Measurements from ENCODE around the gene TBC1D5. TPM values are rescaled to one million over a fixed set of nuclear protein-coding genes. Genes with fewer than 3 reads are reported as not detected.

Gene TBC1D5
- total RNA-seq, 2 experiments from 2014 or later: 48.4 to 55.2 TPM

- peaks cover 5% of the 10 kb centered on the region for H3K9me3 Mint-ChIP-seq
- CTCF ChIA-PET: no interaction called here
- no peaks in the 10 kb centered on the region for H3K4me1 Mint-ChIP-seq
- DNase-seq: no peak
- H3K27ac Mint-ChIP-seq: no peak overlapping the region
- H3K27me3 Mint-ChIP-seq: no peaks in the 10 kb centered on the region
- no peaks in the 10 kb centered on the region for H3K36me3 Mint-ChIP-seq (ENCODE audit: low read depth)
- POLR2A ChIA-PET: no interaction called here
- H3K4me3 Mint-ChIP-seq: no peak overlapping the region
Measured at GRCh38 chr3:17431004-17431403, 311.4 kb downstream of the TBC1D5 start.

GRCh38 chr3:17430582-17430981 lies 311.8 kb downstream of the TBC1D5 start:
- ChIA-PET POLR2A (no interaction called here), CTCF (interaction anchor here (1.9 kb wide), 1 partner anchor 410 kb away, joined by 5 read pairs; no protein-coding TSS in a partner anchor)
- peaks cover 5% of the 10 kb centered on the region for H3K9me3 Mint-ChIP-seq
- H3K27me3 Mint-ChIP-seq: no peaks in the 10 kb centered on the region
- H3K4me1 Mint-ChIP-seq: no peaks in the 10 kb centered on the region
- no peak overlapping the region for H3K27ac Mint-ChIP-seq
- H3K36me3 Mint-ChIP-seq (ENCODE audit: low read depth): no peaks in the 10 kb centered on the region
- H3K4me3 Mint-ChIP-seq: no peak overlapping the region
- no peak for DNase-seq

GRCh38 chr3:17423786-17424536 lies 318.5 kb downstream of the TBC1D5 start:
- Mint-ChIP-seq H3K27me3 (no peaks in the 10 kb centered on the region), H3K4me1 (no peaks in the 10 kb centered on the region), H3K4me3 (no peak overlapping the region), H3K27ac (no peak overlapping the region), H3K36me3 (ENCODE audit: low read depth) (no peaks in the 10 kb centered on the region), H3K9me3 (no peaks in the 10 kb centered on the region)
- ChIA-PET POLR2A (no interaction called here), CTCF (interaction anchor here (1.9 kb wide), 1 partner anchor 417 kb away, joined by 4 read pairs; no protein-coding TSS in a partner anchor)
- DNase-seq: no peak

- Mint-ChIP-seq H3K9me3 (no peaks in the 10 kb centered on the region), H3K4me3 (no peak overlapping the region), H3K27me3 (no peaks in the 10 kb centered on the region), H3K36me3 (ENCODE audit: low read depth) (no peaks in the 10 kb centered on the region), H3K4me1 (no peaks in the 10 kb centered on the region), H3K27ac (no peak overlapping the region)
- ChIA-PET POLR2A (no interaction called here), CTCF (interaction anchor here (0.7 to 1.0 kb wide), 2 partner anchors 11 to 68 kb away, joined by 3 read pairs; no protein-coding TSS in a partner anchor)
- no peak for DNase-seq
Measured at GRCh38 chr3:17422636-17423035, 319.8 kb downstream of the TBC1D5 start.

- Mint-ChIP-seq H3K4me3 (no peak overlapping the region), H3K4me1 (no peaks in the 10 kb centered on the region), H3K9me3 (no peaks in the 10 kb centered on the region), H3K36me3 (ENCODE audit: low read depth) (no peaks in the 10 kb centered on the region), H3K27me3 (no peaks in the 10 kb centered on the region), H3K27ac (no peak overlapping the region)
- DNase-seq: no peak
- CTCF ChIA-PET: interaction anchor here (0.6 kb wide), 1 partner anchor 1119 kb away, joined by 3 read pairs; no protein-coding TSS in a partner anchor
- POLR2A ChIA-PET: no interaction called here
Measured at GRCh38 chr3:17420668-17421067, 321.8 kb downstream of the TBC1D5 start.

GRCh38 chr3:17412950-17413530 lies 329.4 kb downstream of the TBC1D5 start:
- Mint-ChIP-seq H3K27me3 (no peaks in the 10 kb centered on the region), H3K4me3 (no peak overlapping the region), H3K4me1 (no peaks in the 10 kb centered on the region), H3K27ac (no peak overlapping the region), H3K36me3 (ENCODE audit: low read depth) (no peaks in the 10 kb centered on the region), H3K9me3 (no peaks in the 10 kb centered on the region)
- CTCF ChIA-PET: interaction anchor here (0.6 to 1.1 kb wide), 3 partner anchors 11 to 471 kb away, joined by 3 to 4 read pairs (median 3); no protein-coding TSS in a partner anchor
- DNase-seq: peak; percentile 49
- POLR2A ChIA-PET: no interaction called here

- Mint-ChIP-seq H3K9me3 (no peaks in the 10 kb centered on the region), H3K27ac (no peak overlapping the region), H3K36me3 (ENCODE audit: low read depth) (no peaks in the 10 kb centered on the region), H3K27me3 (no peaks in the 10 kb centered on the region), H3K4me3 (no peak overlapping the region), H3K4me1 (no peaks in the 10 kb centered on the region)
- POLR2A ChIA-PET: no interaction called here
- DNase-seq: no peak
- CTCF ChIA-PET: no interaction called here
Measured at GRCh38 chr3:17411157-17411877, 331.1 kb downstream of the TBC1D5 start.

- CTCF ChIA-PET: no interaction called here
Measured at GRCh38 chr3:17407576-17407975, 334.9 kb downstream of the TBC1D5 start.

GRCh38 chr3:17404548-17404947 lies 337.9 kb downstream of the TBC1D5 start:
- Mint-ChIP-seq H3K36me3 (ENCODE audit: low read depth) (peaks cover 2% of the 10 kb centered on the region), H3K4me1 (no peaks in the 10 kb centered on the region), H3K9me3 (no peaks in the 10 kb centered on the region), H3K27ac (no peak overlapping the region), H3K4me3 (no peak overlapping the region), H3K27me3 (no peaks in the 10 kb centered on the region)
- no peak for DNase-seq
- ChIA-PET CTCF (no interaction called here), POLR2A (no interaction called here)

More at GRCh38 chr3:17407576-17407975, 334.9 kb downstream of the TBC1D5 start:
- POLR2A ChIA-PET: no interaction called here
- H3K9me3 Mint-ChIP-seq: no peaks in the 10 kb centered on the region
- H3K27me3 Mint-ChIP-seq: no peaks in the 10 kb centered on the region
- peaks cover 2% of the 10 kb centered on the region for H3K36me3 Mint-ChIP-seq (ENCODE audit: low read depth)
- no peaks in the 10 kb centered on the region for H3K4me1 Mint-ChIP-seq
- no peak for DNase-seq
- no peak overlapping the region for H3K4me3 Mint-ChIP-seq
- H3K27ac Mint-ChIP-seq: no peak overlapping the region

GRCh38 chr3:17402442-17402841 lies 340.0 kb downstream of the TBC1D5 start:
- Mint-ChIP-seq H3K9me3 (no peaks in the 10 kb centered on the region), H3K27me3 (no peaks in the 10 kb centered on the region), H3K27ac (no peak overlapping the region), H3K4me3 (no peak overlapping the region), H3K4me1 (no peaks in the 10 kb centered on the region), H3K36me3 (ENCODE audit: low read depth) (peaks cover 3% of the 10 kb centered on the region)
- CTCF ChIA-PET: interaction anchor here (0.8 kb wide), 1 partner anchor 11 kb away, joined by 3 read pairs; no protein-coding TSS in a partner anchor
- no peak for DNase-seq
- POLR2A ChIA-PET: no interaction called here

GRCh38 chr3:17401912-17402311 lies 340.5 kb downstream of the TBC1D5 start:
- H3K4me1 Mint-ChIP-seq: no peaks in the 10 kb centered on the region
- no peaks in the 10 kb centered on the region for H3K27me3 Mint-ChIP-seq
- no peak overlapping the region for H3K4me3 Mint-ChIP-seq
- peaks cover 3% of the 10 kb centered on the region for H3K36me3 Mint-ChIP-seq (ENCODE audit: low read depth)
- H3K9me3 Mint-ChIP-seq: no peaks in the 10 kb centered on the region
- no peak for DNase-seq
- ChIA-PET CTCF (interaction anchor here (0.8 kb wide), 1 partner anchor 12 kb away, joined by 3 read pairs; no protein-coding TSS in a partner anchor), POLR2A (no interaction called here)
- H3K27ac Mint-ChIP-seq: no peak overlapping the region

GRCh38 chr3:17399586-17399985 lies 342.8 kb downstream of the TBC1D5 start:
- no peaks in the 10 kb centered on the region for H3K9me3 Mint-ChIP-seq
- H3K27me3 Mint-ChIP-seq: no peaks in the 10 kb centered on the region
- CTCF ChIA-PET: interaction anchor here (1.8 kb wide), 1 partner anchor 9 kb away, joined by 3 read pairs; no protein-coding TSS in a partner anchor
- H3K36me3 Mint-ChIP-seq (ENCODE audit: low read depth): peaks cover 3% of the 10 kb centered on the region
- POLR2A ChIA-PET: no interaction called here
- no peaks in the 10 kb centered on the region for H3K4me1 Mint-ChIP-seq
- DNase-seq: no peak
- H3K27ac Mint-ChIP-seq: no peak overlapping the region
- H3K4me3 Mint-ChIP-seq: no peak overlapping the region

- ChIA-PET CTCF (interaction anchor here (1.8 kb wide), 1 partner anchor 8 kb away, joined by 3 read pairs; no protein-coding TSS in a partner anchor), POLR2A (no interaction called here)
Measured at GRCh38 chr3:17398959-17399551, 343.4 kb downstream of the TBC1D5 start.

More at GRCh38 chr3:17398959-17399551, 343.4 kb downstream of the TBC1D5 start:
- peaks cover 1% of the 10 kb centered on the region for H3K36me3 Mint-ChIP-seq (ENCODE audit: low read depth)
- H3K4me1 Mint-ChIP-seq: no peaks in the 10 kb centered on the region
- no peak for DNase-seq
- H3K27me3 Mint-ChIP-seq: no peaks in the 10 kb centered on the region
- H3K27ac Mint-ChIP-seq: no peak overlapping the region
- no peaks in the 10 kb centered on the region for H3K9me3 Mint-ChIP-seq
- H3K4me3 Mint-ChIP-seq: no peak overlapping the region
